ENCODE measurements around the gene RASGRF1.

The RASGRF1 gene

DNA sequence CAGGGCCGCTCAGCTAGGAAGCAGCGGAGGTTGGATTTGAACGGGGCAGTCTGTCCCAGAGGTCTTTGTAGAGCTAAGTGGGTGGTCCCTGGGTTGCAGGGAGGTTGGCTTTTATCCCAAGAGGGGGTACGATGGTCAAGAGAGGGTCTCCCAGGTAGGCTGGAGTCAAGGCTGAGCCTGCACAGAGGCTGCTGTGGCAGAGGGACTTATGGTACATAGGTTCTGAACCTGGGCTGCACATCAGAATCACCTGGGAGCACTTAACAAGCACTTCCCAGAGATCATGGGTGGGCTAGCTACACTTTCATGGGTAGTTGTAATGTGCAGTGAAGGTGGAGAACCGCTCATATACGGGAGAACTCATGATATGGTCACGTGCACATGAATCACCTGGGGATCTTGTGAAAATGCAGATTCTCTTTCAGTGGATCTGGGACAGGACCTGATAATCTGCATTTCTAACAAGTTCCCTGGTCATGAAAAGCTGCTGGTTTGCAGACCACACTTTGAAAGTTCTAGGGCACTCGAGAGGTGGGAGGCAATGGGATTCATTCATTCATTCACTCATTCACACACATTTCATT, 2.9 kb upstream of the RASGRF1 start:
- FAIRE-seq = no peak

DNA sequence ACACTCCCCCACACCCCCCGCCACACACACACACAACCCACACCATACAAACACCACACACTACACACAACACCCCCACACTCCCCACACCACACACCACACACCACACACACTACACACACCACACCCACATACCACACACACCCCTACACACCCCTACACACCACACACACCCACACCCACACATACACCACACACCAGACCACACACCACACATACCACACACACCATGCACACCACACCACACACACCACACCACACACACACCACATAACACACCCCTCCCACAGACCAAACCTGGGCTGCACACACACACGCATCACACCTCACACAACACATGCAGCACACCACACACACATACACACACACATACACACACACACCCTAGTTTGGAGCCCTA, 1.8 kb upstream of the RASGRF1 start:
- FAIRE-seq = no peak

DNA sequence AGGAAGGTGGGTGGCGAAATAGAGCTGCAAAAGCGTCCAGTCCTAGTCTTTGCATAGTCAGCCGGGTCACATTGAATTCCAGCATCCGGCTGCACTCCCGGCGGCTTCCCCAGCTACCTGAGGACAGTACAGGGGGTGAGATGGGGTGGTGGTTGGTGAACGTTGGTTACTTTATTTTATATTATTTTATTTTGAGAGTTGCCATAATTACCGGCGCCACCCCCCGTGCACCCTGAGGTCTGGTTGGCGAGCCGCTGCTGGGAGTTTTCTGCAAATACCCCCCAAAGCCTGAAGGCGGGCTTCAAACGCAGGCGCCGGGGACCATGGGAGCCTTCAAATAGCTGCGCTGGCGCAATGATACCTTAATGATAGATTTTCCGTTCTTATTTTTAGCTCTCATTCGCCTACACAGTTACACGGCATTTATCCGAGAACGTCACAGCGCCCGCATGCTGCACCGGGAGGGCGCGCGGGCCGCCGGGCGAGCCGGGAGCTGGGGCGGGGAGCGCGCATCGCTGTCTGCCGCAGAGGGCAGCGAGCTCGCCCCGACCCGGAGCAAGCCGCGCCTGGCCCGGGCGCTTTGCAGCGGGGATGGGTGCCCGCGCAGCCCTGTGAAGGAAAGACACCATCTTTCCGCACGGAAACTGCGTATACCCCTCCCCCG, 756 bp upstream of the RASGRF1 start:
- no peak for FAIRE-seq

DNA sequence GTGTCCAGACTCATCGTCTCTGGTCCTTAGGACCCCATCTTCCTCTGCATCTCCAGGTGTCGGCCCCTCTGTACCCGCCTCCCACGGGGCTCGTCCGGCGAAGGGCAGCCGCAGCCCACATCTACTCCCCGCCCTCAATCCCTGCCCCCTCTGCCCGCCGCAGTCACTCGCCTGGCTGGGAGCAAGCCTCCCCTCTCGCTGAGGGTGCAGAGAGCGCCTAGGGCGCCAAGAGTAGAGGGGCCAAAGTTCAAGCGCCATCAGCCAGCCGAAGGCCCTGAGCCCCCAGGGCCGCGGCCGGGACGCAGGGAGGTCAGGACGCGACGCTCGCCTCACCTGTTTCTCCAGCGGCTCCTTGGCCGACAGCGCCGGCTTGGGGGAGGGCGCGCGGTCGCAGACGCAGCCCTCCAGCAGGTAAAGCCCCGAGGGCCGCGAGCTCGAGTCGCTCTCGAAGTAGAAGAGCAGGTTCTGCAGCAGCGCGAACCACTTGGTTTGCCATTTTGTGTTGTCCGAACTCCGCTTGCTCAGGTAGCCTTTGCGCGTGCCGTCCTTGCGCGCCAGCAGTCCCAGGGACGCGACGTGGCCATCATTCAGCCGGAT, 592 bp downstream of the RASGRF1 start:
- FAIRE-seq = no peak

GRCh38 chr15:79089331-79089889, 1.2 kb downstream of the RASGRF1 start:
- FAIRE-seq = no peak

- no peak for FAIRE-seq
Observed at GRCh38 chr15:79088426-79089205, 2.0 kb downstream of the RASGRF1 start.

- FAIRE-seq = no peak
Observed at GRCh38 chr15:79086814-79087213, 3.8 kb downstream of the RASGRF1 start.

GRCh38 chr15:79084308-79084968, 6.1 kb downstream of the RASGRF1 start:
- FAIRE-seq = no peak

- FAIRE-seq = no peak
Observed at GRCh38 chr15:79083154-79083553, 7.4 kb downstream of the RASGRF1 start.

- FAIRE-seq = no peak
Observed at GRCh38 chr15:79082363-79083070, 8.1 kb downstream of the RASGRF1 start.

DNA sequence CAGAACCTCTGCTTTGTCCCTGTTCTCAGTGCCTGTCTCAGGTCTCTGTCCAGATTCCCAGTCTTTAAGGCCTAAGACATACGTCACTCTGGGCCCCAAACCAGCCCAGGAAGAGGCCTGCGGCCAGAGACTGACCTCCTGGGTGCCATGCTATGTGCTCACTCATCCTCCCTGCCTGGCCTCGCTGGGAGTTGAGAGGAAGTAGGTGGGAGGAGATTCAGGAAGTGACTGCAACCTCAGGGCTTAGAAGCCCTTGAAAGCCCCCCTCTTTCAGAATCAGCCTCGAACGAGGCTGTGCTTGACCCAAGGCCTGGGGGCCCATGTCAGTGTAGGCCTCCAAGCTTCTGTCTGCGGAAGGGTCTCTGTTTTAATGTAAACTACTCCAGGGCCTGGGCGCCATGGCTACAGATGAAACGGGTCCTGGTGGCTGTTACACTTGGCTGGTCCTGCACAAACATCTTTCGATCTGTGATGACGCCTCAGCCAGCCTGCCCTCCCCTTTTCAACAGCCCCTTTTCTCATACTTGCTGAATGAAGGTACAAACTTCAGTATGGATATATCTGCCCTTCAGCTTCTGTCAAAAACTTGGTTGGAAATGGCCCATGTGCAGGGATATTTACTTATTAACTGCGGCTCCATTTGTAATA, 11.7 kb downstream of the RASGRF1 start:
- FAIRE-seq = no peak

DNA sequence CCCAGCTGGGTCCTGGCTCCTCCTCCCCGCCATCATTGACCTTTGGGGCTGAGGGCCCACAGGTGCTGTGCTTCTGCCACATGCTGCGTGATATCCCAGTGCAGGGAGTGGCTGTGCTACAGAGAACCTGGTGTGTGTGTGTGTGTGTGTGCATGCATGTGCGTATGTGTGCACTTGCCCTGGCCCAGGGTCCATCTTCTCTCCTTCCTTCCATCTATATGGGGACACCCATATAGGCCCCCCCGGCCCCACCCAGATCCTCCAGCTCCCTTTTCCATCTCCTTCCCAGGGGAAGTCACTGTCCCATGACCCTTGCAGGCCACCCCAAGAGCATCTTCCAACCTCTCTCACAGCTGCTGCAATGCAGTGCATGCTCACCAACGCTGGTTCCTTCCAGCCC, 12.6 kb downstream of the RASGRF1 start:
- FAIRE-seq = no peak

DNA sequence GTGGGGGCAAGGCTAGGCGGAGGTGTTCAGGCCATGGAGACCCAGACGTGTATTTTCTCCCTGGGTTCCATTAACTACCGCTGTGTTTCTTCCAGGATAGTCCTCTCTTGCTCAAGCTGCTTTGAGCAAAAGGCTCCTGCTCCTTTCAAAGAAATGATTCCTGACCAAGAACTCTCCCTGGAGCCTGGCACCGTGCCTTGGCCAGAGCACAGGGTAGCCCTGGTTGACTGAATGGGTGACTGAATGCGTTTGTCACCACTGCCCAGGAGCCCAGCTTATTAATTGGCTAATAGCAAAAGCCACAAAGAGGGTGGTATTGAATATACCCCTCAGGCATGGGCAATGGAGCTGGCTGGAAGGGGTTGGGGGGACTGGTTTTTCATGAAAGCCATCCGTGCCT, 13.9 kb downstream of the RASGRF1 start:
- no peak for FAIRE-seq

GRCh38 chr15:79075256-79075655, 15.3 kb downstream of the RASGRF1 start:
- FAIRE-seq = no peak

DNA sequence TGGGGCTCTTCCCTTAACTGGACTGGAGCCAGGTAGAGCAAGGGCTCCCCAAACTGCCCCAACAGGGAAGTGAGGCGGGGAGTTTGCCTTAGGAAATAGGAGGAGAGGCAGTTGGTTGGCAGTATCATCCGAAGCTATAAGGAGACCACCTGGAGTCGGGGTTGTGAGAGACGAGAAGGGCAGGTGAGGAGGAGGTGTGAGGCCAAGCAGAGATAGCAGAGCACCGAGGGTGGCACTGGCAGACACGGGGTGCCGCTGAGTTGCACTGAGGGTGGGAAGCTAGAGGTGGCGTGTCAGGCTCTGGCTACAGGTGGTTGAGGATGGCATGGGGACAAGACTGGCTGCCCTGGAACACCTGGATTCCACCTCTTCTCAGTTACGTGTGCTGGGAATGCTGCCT, 17.2 kb downstream of the RASGRF1 start:
- FAIRE-seq = no peak

DNA sequence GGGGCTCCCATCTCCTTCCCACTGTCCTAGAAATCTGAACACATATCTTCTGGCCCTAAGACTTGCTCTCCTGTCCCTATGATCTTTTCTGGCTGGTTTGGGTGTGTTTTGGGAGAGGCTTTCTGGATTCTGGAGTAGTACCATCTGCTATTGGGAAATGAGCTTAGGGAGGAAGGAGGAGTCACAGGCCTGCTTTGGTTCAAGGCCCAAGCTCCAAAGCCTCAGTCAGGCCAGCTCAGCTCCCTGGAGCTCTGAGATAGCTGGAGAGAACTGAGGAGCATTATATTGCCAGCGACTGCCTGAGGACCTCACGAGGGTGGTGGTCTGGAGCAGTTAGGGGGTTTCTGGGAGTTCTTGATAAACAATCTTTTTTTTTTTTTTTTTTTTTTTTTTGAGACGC, 18.7 kb downstream of the RASGRF1 start:
- no peak for FAIRE-seq

GRCh38 chr15:79068790-79069189, 21.8 kb downstream of the RASGRF1 start:
- no peak for FAIRE-seq

- no peak for FAIRE-seq
Observed at GRCh38 chr15:79067969-79068368, 22.6 kb downstream of the RASGRF1 start.

DNA sequence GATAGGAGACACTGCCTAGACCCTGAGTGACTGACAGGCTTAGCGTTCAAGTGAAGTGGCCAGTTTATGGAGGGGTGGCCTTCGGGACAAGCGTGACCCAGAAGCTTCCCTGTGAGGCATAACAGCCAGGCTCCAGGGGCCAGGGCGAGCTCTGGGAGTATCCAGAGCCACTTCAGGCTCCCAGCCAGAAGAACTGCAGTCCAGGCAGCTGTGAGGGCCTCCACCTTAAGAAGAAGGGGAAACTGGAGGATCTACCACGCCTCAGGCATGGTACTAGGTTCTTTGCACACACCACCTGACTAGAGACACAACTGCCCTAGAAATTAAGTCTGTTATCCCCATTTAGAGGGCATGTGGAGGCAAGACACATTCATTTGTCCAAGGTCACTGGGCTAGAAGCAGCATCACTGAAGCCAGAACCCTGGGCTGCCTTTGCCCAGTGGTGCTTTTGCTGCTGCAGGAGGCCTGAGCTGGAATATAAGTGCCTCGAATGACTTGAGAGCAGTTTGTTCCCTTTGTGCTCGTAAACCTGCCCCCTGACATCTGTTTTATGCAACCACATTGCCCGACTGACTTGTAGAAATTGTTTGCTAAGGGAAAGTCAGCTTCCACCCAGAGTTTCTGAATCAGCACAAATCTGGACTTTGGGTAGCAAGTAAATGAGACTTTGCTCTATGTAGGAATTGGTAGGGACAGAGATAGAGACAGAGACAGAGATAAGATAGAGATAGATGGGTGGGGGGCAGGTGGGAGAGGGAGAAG, 23.3 kb downstream of the RASGRF1 start:
- peak; percentile 58 for FAIRE-seq

DNA sequence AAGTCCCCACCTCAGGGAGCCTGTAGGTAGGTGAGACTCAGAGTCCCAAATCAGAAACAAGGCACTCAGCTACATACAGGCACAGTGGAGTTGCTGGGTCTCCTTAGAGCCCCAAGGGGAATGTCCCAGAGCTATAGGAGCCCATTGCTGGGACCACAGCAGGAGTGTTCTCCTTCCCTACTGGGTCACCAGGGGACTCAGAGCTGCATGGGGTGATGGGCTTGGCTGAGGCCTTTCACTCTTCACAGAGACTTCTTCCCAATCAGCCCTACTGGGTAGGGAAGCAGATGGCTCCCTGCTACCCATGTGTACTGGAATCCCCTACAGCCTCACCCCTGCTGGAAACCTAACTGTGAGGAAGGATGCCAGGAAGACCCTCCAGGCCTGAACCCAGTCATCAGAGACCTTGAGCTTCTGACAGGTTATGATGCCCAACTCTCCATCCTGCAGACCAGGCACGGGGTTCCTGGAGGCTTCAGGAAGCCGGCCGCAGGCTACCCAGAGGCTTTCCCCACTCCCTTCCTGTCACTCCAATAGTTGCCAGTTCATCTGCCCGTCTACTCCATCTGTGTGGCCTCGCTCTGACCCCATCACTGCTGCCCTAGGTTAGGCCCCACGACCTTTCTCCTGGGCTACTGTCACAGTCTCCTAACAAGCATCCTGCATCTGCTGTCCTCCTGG, 24.0 kb downstream of the RASGRF1 start:
- no peak for FAIRE-seq
